ENCODE results near the gene ANKHD1.
"Not testable (repeated sequence)": the region's sequence is repeated elsewhere in the genome, so short reads cannot be mapped to it uniquely, and the experiment has no call there.

ANKHD1 gene

GRCh38 chr5:140466981-140467742 is 65.5 kb downstream of the ANKHD1 start:
- TF ChIP-seq CTCF (IDR thresholded peaks at IDR 0.05; ENCODE audit: insufficient read depth, low read depth, low read length, missing control alignments) = no peak
- H3K4me3 ChIP-seq (ENCODE audit: low read depth, low read length) = no peak overlapping the region
- DNase-seq (ENCODE audit: low read depth) = no peak

- DNase-seq (ENCODE audit: low read depth) = no peak
- no peak overlapping the region for H3K4me3 ChIP-seq (ENCODE audit: low read depth, low read length)
- no peak for TF ChIP-seq CTCF (IDR thresholded peaks at IDR 0.05; ENCODE audit: insufficient read depth, low read depth, low read length, missing control alignments)
Measured at GRCh38 chr5:140468188-140468587, 66.6 kb downstream of the ANKHD1 start.

GRCh38 chr5:140469259-140469658 is 67.6 kb downstream of the ANKHD1 start:
- no peak for TF ChIP-seq CTCF (IDR thresholded peaks at IDR 0.05; ENCODE audit: insufficient read depth, low read depth, low read length, missing control alignments)
- no peak overlapping the region for H3K4me3 ChIP-seq (ENCODE audit: low read depth, low read length)
- DNase-seq (ENCODE audit: low read depth) = no peak

- no peak overlapping the region for H3K4me3 ChIP-seq (ENCODE audit: low read depth, low read length)
- DNase-seq (ENCODE audit: low read depth) = no peak
- TF ChIP-seq CTCF (IDR thresholded peaks at IDR 0.05; ENCODE audit: insufficient read depth, low read depth, low read length, missing control alignments) = no peak
Measured at GRCh38 chr5:140480310-140481014, 78.8 kb downstream of the ANKHD1 start.

- no peak overlapping the region for H3K4me3 ChIP-seq (ENCODE audit: low read depth, low read length)
- no peak for DNase-seq (ENCODE audit: low read depth)
- TF ChIP-seq CTCF (IDR thresholded peaks at IDR 0.05; ENCODE audit: insufficient read depth, low read depth, low read length, missing control alignments) = no peak
Measured at GRCh38 chr5:140481758-140482157, 80.1 kb downstream of the ANKHD1 start.

- H3K4me3 ChIP-seq (ENCODE audit: low read depth, low read length) = no peak overlapping the region
- TF ChIP-seq CTCF (IDR thresholded peaks at IDR 0.05; ENCODE audit: insufficient read depth, low read depth, low read length, missing control alignments) = no peak
- no peak for DNase-seq (ENCODE audit: low read depth)
Measured at GRCh38 chr5:140483055-140483454, 81.4 kb downstream of the ANKHD1 start.

GRCh38 chr5:140488141-140488540 is 86.5 kb downstream of the ANKHD1 start:
- not testable (repeated sequence) for DNase-seq (ENCODE audit: low read depth); H3K4me3 ChIP-seq (ENCODE audit: low read depth, low read length)

Measured in GM12865 (cell line).